22Rv1 (cell line): ENCODE measurements around the gene PEX26.
"Not testable (repeated sequence)": the region's sequence is repeated elsewhere in the genome, so short reads cannot be mapped to it uniquely, and the experiment has no call there.

Experiments
- ZFX ChIP-seq: fragments of 450-650 bp; IDR thresholded peaks from 2 replicates; pipeline ENCODE4 v1.6.1; 2017; ENCODE audit warnings: antibody characterized with exemption, borderline replicate concordance
- TF ChIP-seq, protein P1 (sequence below): fragments of 450-650 bp; IDR thresholded peaks from 2 replicates; pipeline ENCODE4 v1.5.1; 2017; ENCODE audit warnings: mild to moderate bottlenecking

GRCh38 chr22:18123476-18124025 lies 45.8 kb downstream of the PEX26 start:
- TF ChIP-seq, protein P1, sequence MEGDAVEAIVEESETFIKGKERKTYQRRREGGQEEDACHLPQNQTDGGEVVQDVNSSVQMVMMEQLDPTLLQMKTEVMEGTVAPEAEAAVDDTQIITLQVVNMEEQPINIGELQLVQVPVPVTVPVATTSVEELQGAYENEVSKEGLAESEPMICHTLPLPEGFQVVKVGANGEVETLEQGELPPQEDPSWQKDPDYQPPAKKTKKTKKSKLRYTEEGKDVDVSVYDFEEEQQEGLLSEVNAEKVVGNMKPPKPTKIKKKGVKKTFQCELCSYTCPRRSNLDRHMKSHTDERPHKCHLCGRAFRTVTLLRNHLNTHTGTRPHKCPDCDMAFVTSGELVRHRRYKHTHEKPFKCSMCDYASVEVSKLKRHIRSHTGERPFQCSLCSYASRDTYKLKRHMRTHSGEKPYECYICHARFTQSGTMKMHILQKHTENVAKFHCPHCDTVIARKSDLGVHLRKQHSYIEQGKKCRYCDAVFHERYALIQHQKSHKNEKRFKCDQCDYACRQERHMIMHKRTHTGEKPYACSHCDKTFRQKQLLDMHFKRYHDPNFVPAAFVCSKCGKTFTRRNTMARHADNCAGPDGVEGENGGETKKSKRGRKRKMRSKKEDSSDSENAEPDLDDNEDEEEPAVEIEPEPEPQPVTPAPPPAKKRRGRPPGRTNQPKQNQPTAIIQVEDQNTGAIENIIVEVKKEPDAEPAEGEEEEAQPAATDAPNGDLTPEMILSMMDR: not testable (repeated sequence)
- not testable (repeated sequence) for TF ChIP-seq ZFX
